K562 (cell line): ENCODE measurements around the gene NES.

Experiments used
- BRF1 ChIP-seq: IDR thresholded peaks from 3 replicates; pipeline ENCODE4 v1.6.1; 2011; ENCODE audit warnings: borderline replicate concordance, mild to moderate bottlenecking; ENCODE audit not compliant: insufficient read length; ENCODE audit errors: extremely low read depth
- CREB1 ChIP-seq, 2 experiments: sonication (generic) in 1 of 2; formaldehyde crosslinking in 1 of 2; IDR thresholded peaks; 2 replicates each; pipeline versions ENCODE4 v1.6.1 to v1.8.0; 2012 to 2022; ENCODE audit warnings: inconsistent platforms in 1 of 2, mild to moderate bottlenecking in 1 of 2, missing genetic modification reagents in 1 of 2, moderate library complexity in 1 of 2
- CSDE1 ChIP-seq, 2 experiments: fragments of 450-650 bp; IDR thresholded peaks; 2 replicates each; pipeline ENCODE4 v1.6.1; 2016; ENCODE audit warnings: mild to moderate bottlenecking in 1 of 2
- EP300 ChIP-seq: IDR thresholded peaks from 2 replicates; pipeline ENCODE4 v1.6.1; 2012; ENCODE audit warnings: low read length, improper control_type of control experiment
- EZH2 ChIP-seq: IDR thresholded peaks from 2 replicates; pipeline ENCODE4 v1.6.1; 2012; ENCODE audit warnings: low read depth, mild to moderate bottlenecking, inconsistent platforms, low read length, borderline replicate concordance
- GABPA ChIP-seq: fragments of 200-800 bp; sonication (Bioruptor generic); conservative IDR thresholded peaks from 2 replicates; pipeline ENCODE4 v1.6.1; 2016; ENCODE audit warnings: low read depth, missing genetic modification characterization, missing compliant biosample characterization
- HEY1 ChIP-seq: fragments of 250-450 bp; sonication (Bioruptor Pico); IDR thresholded peaks from 2 replicates; pipeline ENCODE4 v1.5.0; 2020; ENCODE audit warnings: mild to moderate bottlenecking, moderate library complexity, borderline replicate concordance
- PTTG1 ChIP-seq: fragments of 450-650 bp; IDR thresholded peaks from 2 replicates; pipeline ENCODE4 v1.6.1; 2016; ENCODE audit warnings: low read depth, mild to moderate bottlenecking, missing genetic modification characterization, missing compliant biosample characterization

- TF ChIP-seq BRF1 (no peak), GABPA (tag) (no peak), CREB1 (IDR thresholded peaks at IDR 0.05) (no peak), CREB1 (CRISPR knock-in tag; IDR thresholded peaks at IDR 0.05) (no peak), HEY1 (no peak), EZH2 (no peak), EP300 (no peak), CSDE1 (IDR thresholded peaks at IDR 0.05) (no peak), PTTG1 (no peak)
These were observed 12.3 kb downstream of the NES start for GRCh38 chr1:156664767-156665411.
